Measurements from ENCODE around the gene GFRA4. TPM values are rescaled to one million over a fixed set of nuclear protein-coding genes. Genes with fewer than 3 reads are reported as not detected.

Gene GFRA4
- total and polyA plus RNA-seq, 7 experiments from 2014 or later, result not detected

Other genes with a start within 250 kb of the GFRA4 start
- 10 to 100 TPM; 12.4 to 17.5 (median 13.0) TPM for gene ATRN, start 192.4 kb downstream of the GFRA4 start, total RNA-seq
- gene ATRN, start 192.4 kb downstream of the GFRA4 start, polyA plus RNA-seq, result 1 to 10 TPM; 9.2 to 9.5 TPM
- gene ADAM33, start 18.6 kb upstream of the GFRA4 start, total RNA-seq, result under 1 TPM in 1 of 5 experiments, not detected in 4; 0.20 TPM
- gene ADAM33, start 18.6 kb upstream of the GFRA4 start, polyA plus RNA-seq, result not detected
- 1 to 10 TPM in 2 of 5 experiments, under 1 TPM in 2, not detected in 1; 0.34 to 2.1 (median 1.1) TPM for gene SIGLEC1, start 49.2 kb upstream of the GFRA4 start, total RNA-seq
- not detected for gene SIGLEC1, start 49.2 kb upstream of the GFRA4 start, polyA plus RNA-seq
- not detected for gene HSPA12B, start 69.3 kb upstream of the GFRA4 start, total RNA-seq
- gene HSPA12B, start 69.3 kb upstream of the GFRA4 start, polyA plus RNA-seq, result under 1 TPM; 0.09 to 0.20 TPM
- 10 to 100 TPM; 14.0 to 27.4 (median 18.4) TPM for gene ADISSP, start 104.4 kb upstream of the GFRA4 start, total RNA-seq
- gene ADISSP, start 104.4 kb upstream of the GFRA4 start, polyA plus RNA-seq, result 10 to 100 TPM; 20.7 to 21.7 TPM
- gene SPEF1, start 118.0 kb upstream of the GFRA4 start, total RNA-seq, result under 1 TPM in 3 of 5 experiments, not detected in 2; 0.24 to 0.32 (median 0.29) TPM
- not detected for gene SPEF1, start 118.0 kb upstream of the GFRA4 start, polyA plus RNA-seq
- gene CENPB, start 123.3 kb upstream of the GFRA4 start, total RNA-seq, result 10 to 100 TPM; 35.3 to 73.6 (median 50.0) TPM
- 1 to 10 TPM; 1.3 to 1.8 TPM for gene CENPB, start 123.3 kb upstream of the GFRA4 start, polyA plus RNA-seq
- 100 to 1,000 TPM; 166 to 392 (median 281) TPM for gene CDC25B, start 132.9 kb upstream of the GFRA4 start, total RNA-seq
- gene CDC25B, start 132.9 kb upstream of the GFRA4 start, polyA plus RNA-seq, result 10 to 100 TPM; 37.0 to 45.7 TPM
- 10 to 100 TPM in 4 of 5 experiments, 1 to 10 TPM in 1; 7.9 to 14.0 (median 10.8) TPM for gene AP5S1, start 157.1 kb upstream of the GFRA4 start, total RNA-seq
- gene AP5S1, start 157.1 kb upstream of the GFRA4 start, polyA plus RNA-seq, result 10 to 100 TPM; 19.8 to 25.9 TPM
- gene MAVS, start 183.4 kb upstream of the GFRA4 start, total RNA-seq, result 10 to 100 TPM; 23.3 to 49.9 (median 41.5) TPM
- 10 to 100 TPM in 1 of 2 donors, 1 to 10 TPM in 1; 3.5 to 10.1 TPM for gene MAVS, start 183.4 kb upstream of the GFRA4 start, polyA plus RNA-seq
- gene PANK2, start 226.0 kb upstream of the GFRA4 start, total RNA-seq, result 10 to 100 TPM; 42.4 to 69.7 (median 59.1) TPM
- 10 to 100 TPM; 39.0 to 46.9 TPM for gene PANK2, start 226.0 kb upstream of the GFRA4 start, polyA plus RNA-seq